HL-60 (cell line): ENCODE measurements around the gene CIART.

Experiments used
- DNase-seq, 2 experiments: peaks; one replicate each; pipeline ENCODE4 v3.0.0-alpha.2; 2010 to 2020; ENCODE audit warnings: low read depth in 1 of 2, low spot score in 1 of 2
- H3K27ac ChIP-seq: fragments of 250-450 bp; sonication (Bioruptor Pico); replicated peaks from 2 replicates; pipeline ENCODE4 v1.5.1; 2020; ENCODE audit warnings: mild to moderate bottlenecking, moderate library complexity
- H3K27me3 ChIP-seq: fragments of 250-450 bp; sonication (Bioruptor Pico); 2 replicates; pipeline ENCODE4 v1.5.1; 2021; ENCODE audit warnings: mild to moderate bottlenecking, moderate library complexity; ENCODE audit not compliant: insufficient read depth, poor library complexity, severe bottlenecking
- H3K4me3 ChIP-seq: replicated peaks from 2 replicates; pipeline ENCODE4 v1.5.1; 2011; ENCODE audit warnings: mild to moderate bottlenecking, control low read depth, low read length; ENCODE audit not compliant: insufficient read depth
- CTCF ChIP-seq: IDR thresholded peaks from one replicate; pipeline ENCODE4 v1.5.1; 2011; ENCODE audit warnings: low read length, control low read depth, inconsistent platforms; ENCODE audit not compliant: insufficient read depth
- GABPA ChIP-seq: IDR thresholded peaks from 2 replicates; pipeline ENCODE4 v1.6.1; 2012; ENCODE audit warnings: low read depth
- POLR2AphosphoS5 ChIP-seq: IDR thresholded peaks from 2 replicates; pipeline ENCODE4 v1.6.1; 2012; ENCODE audit warnings: low read depth
- REST ChIP-seq: IDR thresholded peaks from 2 replicates; pipeline ENCODE4 v1.6.1; 2012; ENCODE audit warnings: low read depth; ENCODE audit not compliant: insufficient replicate concordance
- SPI1 ChIP-seq: IDR thresholded peaks from 2 replicates; pipeline ENCODE4 v1.6.1; 2012; ENCODE audit warnings: low read depth, mild to moderate bottlenecking, borderline replicate concordance

The CIART gene

DNA sequence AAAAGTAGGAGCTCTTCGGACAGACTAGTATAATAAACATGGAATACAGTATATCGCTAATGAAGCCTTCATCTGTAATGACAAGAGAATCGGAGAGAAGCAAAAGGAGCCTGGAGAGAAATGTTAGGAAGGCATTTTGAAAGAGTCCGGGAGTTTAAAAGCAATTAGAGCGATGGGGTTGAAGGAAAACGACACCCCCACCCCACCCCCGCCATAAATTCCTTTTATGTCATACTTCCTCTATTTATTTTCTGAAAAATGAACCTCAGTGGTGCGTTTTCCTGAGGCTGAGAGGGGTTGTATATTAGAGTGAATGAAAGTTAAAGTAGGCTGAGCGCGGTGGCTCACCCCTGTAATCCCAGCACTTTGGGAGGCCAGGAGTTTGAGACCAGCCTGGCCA lies 12.9 kb upstream of the CIART start:
- H3K27ac ChIP-seq: peak overlapping the region; percentile 92
- TF ChIP-seq CTCF (no peak), SPI1 (no peak), REST (no peak), GABPA (no peak)
- no peak for DNase-seq
- peak overlapping the region; percentile 91 for H3K4me3 ChIP-seq
- no peaks in the 10 kb centered on the region for H3K27me3 ChIP-seq

GRCh38 chr1:150271291-150271959 lies 10.9 kb upstream of the CIART start:
- no peaks in the 10 kb centered on the region for H3K27me3 ChIP-seq
- H3K27ac ChIP-seq: no peak overlapping the region
- H3K4me3 ChIP-seq: no peak overlapping the region
- no peak for DNase-seq
- TF ChIP-seq REST (no peak), POLR2AphosphoS5 (no peak), GABPA (no peak)

DNA sequence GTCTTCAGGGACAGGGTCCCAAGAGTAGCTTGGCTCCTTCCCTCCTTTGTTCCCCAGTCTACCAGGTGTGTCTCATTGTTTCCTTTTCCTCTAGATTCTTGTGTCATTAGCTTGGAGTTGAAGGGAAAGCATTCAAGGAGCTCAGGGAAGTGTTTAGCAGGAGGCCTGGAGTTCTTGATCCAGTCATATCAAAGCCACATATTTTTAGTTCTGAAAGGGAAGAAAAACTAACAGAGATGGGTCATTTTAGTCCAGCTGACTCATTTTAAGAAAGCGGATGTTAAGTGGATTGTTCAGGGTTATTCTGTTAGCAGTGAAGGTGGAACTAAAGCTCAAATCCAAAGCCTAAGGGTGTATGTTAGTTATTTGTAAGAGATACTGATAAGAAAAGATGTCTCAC lies 9.0 kb upstream of the CIART start:
- Histone ChIP-seq H3K27me3 (no peaks in the 10 kb centered on the region), H3K27ac (no peak overlapping the region), H3K4me3 (no peak overlapping the region)
- TF ChIP-seq POLR2AphosphoS5 (no peak), GABPA (no peak), CTCF (no peak), SPI1 (no peak), REST (no peak)
- DNase-seq: no peak
